GM21529 (cell line): ENCODE results near the gene CASP12.

Experiments used
- ATAC-seq: cut with Tn5 transposase; IDR thresholded peaks from one replicate; pipeline ENCODE4 v1.9.1; 2021; ENCODE audit not compliant: unreplicated experiment

Gene CASP12

DNA sequence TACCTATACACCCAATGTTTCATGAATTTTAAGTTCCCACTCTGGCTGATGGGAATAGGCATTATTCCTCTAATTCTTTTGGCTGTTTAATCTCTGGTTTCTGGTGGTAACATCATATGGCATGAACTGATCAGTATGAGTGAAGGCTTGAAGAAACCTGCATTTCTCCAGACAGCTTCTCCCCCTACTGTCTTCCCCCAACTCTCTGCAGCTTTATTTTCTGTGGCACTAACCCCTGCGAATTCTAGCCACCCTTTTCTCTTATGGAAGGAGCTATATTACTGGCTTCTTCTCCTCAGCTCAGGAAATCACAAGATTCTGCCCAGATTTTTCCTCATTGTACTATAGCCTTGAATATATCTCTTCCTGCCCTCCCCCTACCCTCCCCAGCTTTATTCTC, 57.1 kb downstream of the CASP12 start:
- ATAC-seq = no peak

DNA sequence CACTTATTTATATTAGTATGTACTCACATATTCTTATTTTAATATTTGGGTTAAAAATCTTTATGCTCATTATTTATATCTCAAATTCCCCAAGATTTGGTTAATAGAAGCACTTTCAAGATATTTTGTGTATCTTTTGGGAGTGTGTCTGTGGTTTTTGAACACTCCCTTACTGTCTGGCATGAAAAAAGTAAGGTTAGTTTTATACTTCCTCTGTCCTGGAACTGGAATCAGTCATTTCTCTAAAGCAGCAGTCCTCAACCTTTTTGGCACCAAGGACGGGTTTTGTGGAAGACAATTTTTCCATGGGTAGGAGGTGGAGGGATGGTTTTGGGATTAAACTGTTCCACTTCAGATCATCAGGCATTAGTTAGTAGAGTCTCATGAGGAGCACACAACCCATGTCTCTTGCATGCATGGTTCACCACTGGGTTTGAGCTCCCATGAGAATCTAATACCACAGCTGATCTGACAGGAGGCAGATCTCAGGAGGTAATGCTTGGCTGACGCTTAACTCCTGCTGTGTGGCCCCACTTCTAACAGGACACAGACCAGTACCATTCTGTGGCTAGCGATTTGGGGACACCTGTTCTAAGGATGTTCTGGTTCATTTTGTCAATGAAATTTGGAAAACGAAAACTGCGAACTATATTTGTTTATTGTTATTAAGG, 60.2 kb downstream of the CASP12 start:
- ATAC-seq = no peak

DNA sequence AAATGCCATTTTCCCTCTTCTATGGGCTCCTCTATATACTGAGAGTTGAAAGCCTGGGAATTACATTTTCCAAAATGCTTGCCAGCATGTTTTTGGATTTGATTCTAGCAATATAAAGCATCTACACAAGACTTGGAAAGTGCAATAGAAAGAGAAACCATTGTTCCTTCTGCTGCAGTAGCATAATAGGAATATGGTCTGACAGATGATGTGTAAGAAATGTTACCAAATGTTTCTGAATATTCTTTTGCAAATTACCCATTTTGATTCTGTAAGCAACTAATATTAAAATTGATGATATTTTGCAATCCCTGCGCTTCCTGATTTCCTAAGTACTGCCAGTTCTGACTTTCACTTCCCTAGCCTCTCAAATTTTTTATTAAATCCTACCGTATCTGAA, 61.6 kb downstream of the CASP12 start:
- no peak for ATAC-seq
